ENCODE data around the gene HDAC10.

The HDAC10 gene, protein sequence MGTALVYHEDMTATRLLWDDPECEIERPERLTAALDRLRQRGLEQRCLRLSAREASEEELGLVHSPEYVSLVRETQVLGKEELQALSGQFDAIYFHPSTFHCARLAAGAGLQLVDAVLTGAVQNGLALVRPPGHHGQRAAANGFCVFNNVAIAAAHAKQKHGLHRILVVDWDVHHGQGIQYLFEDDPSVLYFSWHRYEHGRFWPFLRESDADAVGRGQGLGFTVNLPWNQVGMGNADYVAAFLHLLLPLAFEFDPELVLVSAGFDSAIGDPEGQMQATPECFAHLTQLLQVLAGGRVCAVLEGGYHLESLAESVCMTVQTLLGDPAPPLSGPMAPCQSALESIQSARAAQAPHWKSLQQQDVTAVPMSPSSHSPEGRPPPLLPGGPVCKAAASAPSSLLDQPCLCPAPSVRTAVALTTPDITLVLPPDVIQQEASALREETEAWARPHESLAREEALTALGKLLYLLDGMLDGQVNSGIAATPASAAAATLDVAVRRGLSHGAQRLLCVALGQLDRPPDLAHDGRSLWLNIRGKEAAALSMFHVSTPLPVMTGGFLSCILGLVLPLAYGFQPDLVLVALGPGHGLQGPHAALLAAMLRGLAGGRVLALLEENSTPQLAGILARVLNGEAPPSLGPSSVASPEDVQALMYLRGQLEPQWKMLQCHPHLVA

DNA sequence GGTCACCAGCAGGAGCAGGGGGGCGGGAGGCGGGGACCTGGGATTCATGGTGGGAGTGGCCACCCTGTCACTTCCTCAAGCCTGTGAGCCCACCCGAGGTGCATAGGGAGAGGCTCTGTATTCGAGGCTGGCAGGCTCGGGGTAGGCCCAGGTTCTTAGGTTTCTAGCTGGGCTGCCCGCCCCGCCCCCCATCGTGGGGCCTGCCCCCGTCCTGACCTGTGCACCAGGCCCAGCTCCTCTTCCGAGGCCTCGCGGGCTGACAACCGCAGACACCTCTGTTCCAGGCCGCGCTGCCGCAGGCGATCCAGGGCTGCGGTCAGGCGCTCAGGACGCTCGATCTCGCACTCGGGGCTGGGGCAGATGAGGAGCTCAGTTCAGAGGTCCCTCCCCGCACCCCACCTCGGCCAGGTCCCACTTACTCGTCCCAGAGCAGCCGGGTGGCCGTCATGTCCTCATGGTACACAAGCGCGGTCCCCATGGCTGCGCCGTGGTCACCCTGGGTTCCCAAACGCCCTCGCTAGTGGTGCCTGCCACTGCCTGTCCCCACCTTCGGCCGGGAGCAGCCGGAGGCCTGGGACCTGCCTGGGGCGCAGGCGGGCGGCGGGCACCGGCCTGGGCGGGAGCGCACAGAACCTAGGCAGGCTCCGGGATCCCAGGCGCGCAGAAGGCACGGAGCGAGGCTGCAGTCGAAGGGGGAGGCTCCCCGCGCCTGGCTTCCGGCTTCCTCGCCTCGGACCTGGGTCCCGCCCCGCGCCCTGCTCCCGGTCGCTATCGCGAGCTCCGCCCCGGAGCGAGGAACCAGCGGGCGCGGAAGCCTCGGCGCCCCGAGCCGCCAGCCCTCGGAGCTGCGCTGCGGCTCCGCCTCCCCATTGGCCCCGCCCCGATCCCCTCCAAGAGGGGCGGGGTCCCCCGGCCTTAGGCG lies at the start of gene HDAC10:
HDAC10 (minus strand) TSS at position 711 of the 922 bp plus-strand sequence; CDS start at position 478, 233 bp downstream.
- in situ Hi-C loops (cut with MboI; ENCODE audit: low sequenced_read_pairs): no loop called here

DNA sequence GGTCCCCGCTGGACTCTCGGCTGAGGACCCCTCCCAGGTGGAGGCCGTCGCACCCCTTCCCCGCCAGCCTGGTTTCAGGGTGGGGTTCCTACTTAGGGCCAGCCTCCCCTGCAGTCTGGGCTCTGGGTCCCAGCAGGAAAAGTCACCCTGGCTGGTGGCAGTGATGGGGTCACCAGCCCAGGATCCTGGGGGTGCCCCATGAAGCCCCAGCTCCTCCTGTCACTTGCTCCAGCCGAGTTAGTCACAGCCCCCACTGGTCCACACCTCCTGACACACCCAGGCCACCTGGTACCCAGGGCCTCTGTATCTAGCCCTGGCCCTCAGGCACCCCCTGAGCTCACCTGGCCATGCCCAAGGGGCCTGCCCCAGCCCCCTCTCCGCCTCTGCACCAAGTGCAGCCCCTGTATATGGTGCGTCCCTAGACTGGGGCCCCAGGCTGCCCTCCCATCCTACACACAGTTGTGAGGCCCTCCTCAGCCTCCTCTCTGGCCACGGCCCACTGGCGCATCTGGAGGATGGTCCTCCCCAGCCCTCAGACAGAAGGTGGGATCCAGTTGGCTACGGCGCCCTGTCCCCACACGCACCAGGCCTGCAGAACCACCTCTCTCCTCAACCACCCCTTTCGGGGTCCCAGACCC lies 49.7 kb upstream of the HDAC10 start:
- in situ Hi-C loops (cut with MboI; ENCODE audit: low sequenced_read_pairs): no loop called here

- in situ Hi-C loops (cut with MboI; ENCODE audit: low sequenced_read_pairs): no loop called here
Observed at GRCh38 chr22:50299785-50300619, 48.9 kb upstream of the HDAC10 start.

GRCh38 chr22:50298937-50299784 lies 48.1 kb upstream of the HDAC10 start:
- in situ Hi-C loops (cut with MboI; ENCODE audit: low sequenced_read_pairs): no loop called here

DNA sequence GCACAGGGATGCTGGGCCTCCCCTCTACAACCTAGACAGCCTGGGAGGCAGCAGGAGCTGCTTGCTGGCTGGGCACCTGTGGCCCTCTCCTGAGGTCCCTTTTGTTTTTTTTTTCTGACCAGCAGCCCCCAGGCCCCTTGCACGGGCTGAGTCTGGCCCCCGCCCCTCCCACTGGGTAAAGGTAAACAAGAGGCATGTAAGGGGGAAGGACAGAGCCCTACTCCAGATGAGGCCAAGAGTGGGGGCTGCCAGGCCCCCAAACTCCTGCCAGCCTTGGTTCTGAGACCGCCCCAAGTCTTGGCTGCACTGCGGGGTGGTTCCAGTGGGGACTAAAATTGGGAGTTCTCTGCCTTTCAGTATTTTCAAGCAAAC lies 47.2 kb upstream of the HDAC10 start:
- in situ Hi-C loops (cut with MboI; ENCODE audit: low sequenced_read_pairs): no loop called here

DNA sequence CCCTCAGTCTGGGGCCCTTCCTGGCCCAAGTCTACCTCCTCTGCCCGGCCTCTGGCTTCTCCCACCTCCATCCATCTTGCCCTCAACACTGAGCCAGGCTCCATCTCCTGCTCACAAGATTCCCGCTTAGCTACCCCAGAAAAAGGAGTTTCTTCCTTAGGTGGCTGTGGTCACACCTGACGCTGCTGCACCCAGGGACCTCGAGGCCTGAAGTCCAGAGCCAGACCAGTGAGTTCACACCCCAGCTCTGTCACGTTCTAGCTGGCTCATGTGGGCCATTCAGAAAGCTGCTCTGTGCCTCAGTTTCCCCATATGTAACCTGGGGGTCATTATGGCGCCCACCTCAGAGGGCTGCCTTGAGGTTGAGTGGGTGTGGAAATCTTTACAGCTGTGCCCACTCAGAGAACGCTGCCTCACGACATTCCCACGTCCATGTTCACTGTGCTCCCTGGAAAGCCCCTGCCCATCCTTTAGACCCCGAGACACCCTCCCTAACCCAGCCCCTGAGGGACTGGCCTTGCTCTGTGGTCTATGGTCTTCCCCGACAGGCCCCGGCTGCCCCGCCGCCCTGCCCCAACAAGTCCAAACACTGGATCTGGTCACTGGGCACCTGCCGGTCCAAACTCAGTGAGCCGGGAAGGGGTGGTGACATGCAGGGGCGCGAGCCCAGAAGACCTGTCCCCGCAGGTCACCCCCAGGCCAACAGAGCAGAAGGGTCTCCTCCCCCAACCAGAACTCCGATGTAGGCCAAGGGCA lies 46.6 kb upstream of the HDAC10 start:
- in situ Hi-C loops (cut with MboI; ENCODE audit: low sequenced_read_pairs): no loop called here

DNA sequence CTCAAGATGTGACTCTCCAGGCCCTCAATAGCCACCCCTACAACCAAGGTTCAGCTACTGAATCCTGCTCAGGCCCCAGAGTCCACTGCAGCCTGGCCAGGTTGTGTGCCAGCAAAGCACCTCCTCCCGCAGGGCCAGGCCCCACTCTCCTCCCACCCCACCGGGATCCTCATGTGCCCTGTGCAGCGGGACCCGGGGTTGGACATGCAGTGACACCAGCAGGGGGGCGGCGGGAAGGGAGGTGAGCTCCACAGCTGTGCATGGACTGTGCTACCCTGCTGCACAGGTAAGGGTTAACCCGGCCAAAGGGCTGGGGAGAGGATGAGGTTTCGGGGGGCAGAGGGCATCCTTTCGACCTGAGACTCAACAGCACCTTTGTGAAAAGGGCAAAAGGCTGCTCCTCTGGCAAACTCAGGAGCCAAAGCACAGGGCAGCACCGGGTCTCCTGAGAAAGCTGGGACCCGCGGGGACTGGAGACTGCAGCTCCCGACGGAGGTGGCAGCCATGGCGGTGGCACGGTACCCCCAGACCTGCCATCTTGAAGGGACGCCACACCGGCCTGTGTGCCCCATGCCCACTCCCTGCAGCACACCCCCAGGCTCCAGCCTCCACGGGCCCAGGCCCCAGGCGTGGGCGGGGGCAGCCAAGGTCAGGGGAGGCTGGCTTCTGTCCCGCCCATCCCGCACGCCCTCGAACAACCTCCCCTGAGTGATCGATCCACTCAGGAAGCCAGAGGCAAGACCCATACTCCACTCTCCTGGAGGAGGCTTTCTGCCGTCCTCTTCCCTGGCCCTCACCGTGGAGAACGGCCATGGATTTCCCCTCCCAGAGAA lies 45.8 kb upstream of the HDAC10 start:
- in situ Hi-C loops (cut with MboI; ENCODE audit: low sequenced_read_pairs): no loop called here

- in situ Hi-C loops (cut with MboI; ENCODE audit: low sequenced_read_pairs): no loop called here
Observed at GRCh38 chr22:50294319-50294656, 43.2 kb upstream of the HDAC10 start.

DNA sequence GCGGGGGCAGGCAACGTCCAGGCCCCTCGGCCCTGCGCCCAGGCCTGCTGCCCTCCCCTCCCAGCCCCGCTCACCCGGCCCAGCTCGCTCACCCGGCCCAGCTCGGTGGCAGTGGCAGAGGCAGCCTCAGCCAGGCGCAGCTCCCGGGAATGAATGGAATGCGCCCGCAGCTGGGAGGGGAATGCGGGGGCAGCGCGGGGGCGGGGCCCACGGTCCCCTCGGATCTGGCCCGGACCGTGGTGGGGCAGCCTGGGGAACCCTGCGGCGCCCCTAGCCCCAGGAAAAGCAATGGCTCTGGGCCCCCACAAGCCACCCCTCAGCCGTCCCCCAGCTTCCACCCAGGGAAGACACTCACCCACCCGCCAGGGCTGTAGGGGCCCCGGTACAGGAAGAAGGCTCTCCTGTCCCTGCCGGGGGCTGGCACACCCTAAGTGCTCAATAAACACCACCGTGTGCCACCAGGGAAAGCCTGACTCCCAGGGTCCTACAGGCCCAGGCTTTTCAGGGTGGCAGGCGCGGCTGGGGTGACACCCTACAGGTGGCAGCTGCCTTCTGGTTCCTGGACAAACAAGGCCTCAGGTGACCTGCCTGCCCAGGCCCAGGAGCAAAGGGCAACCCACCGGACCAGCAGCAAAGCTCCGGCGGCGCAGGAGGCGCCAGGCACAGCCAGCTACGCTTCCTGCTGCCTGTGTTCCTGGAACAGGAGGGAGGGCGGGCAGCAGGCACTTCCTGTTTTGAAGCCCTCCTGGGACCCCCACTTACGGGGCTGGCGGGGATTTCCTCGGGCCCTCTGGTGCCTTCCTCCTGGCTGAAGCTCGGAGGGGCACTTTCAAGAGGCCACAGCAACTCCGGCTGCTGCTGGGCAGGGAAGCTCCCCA lies 42.6 kb upstream of the HDAC10 start:
- in situ Hi-C loops (cut with MboI; ENCODE audit: low sequenced_read_pairs): no loop called here

GRCh38 chr22:50292643-50293440 lies 41.8 kb upstream of the HDAC10 start:
- in situ Hi-C loops (cut with MboI; ENCODE audit: low sequenced_read_pairs): no loop called here

DNA sequence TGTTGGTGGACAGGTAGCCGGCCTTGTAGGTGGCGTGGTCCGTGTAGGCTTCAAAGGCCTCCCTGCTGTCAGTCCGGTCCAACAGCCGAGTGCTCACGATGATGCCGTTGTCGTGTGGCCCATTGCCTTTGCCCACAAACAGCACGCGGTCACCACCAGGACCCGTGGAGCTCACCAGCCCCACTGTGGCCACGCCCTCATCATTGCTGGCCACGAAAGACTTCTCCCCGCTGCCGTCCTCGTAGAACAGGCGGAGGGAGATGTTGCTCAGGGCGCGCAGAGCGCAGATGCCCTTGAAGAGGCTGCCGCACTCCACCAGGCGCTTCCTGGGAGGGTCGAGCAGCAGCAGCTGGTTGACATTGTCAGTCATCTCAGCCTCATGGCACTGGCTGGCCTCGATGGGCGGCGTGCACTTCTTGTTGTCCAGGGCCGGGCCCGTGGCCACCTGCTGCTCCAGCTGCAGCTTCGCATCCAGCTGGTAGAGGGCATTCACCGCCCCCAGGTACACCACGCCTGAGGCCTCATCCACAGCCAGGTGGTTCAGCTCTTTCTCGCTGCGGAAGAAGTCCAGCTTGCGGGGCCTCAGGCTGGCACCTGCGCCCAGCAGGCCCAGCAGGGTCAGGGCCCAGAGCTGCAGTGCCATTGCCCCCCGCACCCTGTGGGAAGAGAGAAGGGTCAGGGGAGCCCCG lies 39.0 kb upstream of the HDAC10 start:
- in situ Hi-C loops (cut with MboI; ENCODE audit: low sequenced_read_pairs): no loop called here

- in situ Hi-C loops (cut with MboI; ENCODE audit: low sequenced_read_pairs): no loop called here
Observed at GRCh38 chr22:50289151-50289941, 38.3 kb upstream of the HDAC10 start.

DNA sequence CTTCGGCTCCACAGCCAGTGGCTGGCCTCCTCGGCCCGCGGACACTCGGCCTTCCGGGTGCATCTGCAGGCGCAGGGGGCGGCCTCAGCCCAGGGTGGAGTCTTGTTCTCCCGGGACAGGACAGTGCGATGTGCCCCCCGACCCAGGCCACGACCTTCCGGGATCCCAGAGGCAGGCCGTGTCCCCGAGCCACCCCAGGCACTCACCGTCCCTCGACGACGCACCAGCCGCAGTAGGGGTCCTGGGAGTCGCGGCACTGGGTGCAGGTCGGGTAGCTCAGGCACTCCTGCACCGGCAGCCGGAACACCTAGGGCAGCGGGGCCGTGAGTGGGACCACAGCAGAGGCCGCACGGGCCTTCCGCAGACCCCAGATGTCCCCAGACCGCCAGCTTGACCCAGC lies 36.7 kb upstream of the HDAC10 start:
- in situ Hi-C loops (cut with MboI; ENCODE audit: low sequenced_read_pairs): no loop called here

DNA sequence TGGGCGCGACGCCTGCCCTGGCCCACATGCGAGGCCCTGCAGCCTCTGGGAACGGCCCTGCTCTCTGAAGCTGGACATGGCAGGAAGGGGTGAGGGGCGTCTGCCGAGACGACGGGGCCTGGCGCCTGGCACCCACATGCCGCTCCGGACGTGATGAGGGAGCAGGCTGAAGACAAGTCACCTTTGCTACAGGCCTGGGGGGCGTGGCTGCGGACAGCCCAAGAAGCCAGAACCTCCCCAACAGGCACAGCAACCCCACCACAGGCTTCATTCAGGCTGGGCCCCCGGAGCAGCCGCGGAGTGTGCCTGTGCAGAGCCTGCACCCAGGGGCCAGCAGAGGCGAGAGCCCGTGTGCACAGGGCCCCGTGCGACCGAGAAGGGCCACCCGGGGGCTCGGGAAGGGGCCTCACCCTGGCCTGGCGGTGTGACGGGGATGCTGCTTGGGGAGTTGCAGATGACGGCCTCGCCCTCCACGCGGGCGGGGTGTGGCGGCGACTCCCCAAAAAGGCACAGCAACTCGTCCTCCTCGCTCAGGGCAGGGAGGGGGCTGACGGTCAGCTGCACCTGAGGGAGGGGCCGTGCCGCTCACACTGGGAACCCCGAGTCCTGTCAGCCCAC lies 35.7 kb upstream of the HDAC10 start:
- in situ Hi-C loops (cut with MboI; ENCODE audit: low sequenced_read_pairs): no loop called here
